Measurements from ENCODE around the gene LOXL4.

Gene LOXL4

DNA sequence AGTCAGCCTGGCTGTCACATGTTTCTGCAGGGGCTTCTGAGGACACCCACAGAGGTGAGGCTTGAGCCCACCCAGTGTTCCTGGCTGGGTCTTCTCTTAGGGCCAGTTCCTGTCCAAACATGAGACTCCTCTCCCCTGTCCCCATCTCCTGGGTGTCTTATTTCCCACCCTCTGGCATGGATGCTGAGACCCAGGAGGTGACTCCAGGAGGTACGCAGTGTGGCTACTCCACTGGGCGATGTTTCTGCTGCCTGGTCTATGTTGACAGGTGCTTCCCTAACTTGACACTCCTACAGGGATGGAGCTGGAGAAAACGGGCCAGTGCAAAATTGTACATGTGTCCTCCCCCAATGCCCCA lies 26.3 kb upstream of the LOXL4 start:
- no peak for DNase-seq (ENCODE audit: low read depth)

DNA sequence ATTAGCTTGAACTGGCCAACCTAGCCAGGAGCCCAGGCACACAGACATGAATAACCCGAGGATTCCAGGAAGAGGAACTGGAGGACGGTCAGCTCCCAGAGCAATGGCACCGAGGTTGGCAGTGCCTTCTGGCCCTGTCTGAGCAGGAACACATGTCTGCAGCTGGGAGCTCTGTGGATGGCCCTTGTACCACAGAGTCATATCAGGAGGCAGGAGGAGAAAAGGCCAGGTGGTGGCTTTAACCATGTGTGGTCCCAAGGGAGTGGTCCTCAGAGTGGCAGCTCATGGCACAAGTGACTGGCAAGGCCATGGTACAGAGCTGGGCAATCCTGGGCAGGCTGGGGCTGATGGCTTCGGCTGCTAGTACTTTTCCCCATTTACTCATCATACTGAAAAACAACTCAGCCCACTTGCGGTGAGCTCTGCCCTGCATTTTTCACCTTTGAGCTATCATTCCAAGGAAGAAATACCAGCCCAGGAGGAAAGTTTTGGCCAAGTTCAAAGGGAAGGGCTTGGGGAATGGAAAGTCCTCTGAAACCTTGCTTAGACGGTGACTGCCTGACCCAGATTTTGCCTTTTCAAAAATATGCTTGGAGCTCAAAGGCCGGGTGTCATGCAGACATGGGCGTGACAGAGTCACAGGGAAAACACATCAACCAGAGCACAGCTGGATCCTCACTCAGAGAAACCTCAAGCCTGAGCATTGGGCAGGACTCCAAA lies 25.7 kb upstream of the LOXL4 start:
- DNase-seq (ENCODE audit: low read depth) = no peak

DNA sequence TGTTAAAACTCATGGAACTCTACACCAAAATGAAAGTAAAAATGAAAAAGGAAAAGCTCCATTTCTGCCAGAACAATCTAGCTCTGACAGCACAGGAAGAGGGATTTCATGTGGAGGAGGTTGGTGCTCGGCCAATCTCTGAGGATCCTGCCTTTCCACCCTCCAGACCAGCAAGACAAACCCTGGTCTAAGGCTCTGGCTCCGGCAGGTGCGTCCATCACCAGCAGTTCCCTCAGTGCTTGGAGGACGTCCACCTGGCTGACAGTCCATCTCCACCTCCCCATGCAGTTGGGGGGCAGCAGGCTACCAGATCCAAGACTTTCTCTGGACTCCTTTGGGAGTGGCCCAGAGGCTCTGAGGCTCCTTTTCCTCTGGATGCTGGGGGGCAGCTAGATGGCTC lies 25.0 kb upstream of the LOXL4 start:
- no peak for DNase-seq (ENCODE audit: low read depth)

DNA sequence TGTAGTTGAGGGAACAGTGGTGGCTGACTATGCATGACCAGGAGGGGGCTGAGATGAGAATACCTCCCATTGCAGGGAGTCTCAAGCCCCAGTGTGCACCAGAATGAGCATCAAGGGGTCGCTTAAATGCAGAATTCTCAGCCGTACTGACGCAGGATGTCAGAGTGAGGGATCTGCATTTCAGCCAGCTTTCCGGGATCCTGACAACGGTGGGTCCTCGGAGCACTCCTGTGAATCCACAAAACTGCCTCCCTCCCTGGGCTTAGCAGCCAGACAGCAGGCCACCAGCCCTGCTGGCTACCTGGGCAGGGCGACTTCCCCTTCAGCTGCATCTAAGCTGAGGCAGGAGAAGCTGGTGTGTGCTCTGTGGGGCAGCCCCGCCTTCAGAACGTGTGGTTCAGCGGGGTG lies 21.8 kb upstream of the LOXL4 start:
- no peak for DNase-seq (ENCODE audit: low read depth)

DNA sequence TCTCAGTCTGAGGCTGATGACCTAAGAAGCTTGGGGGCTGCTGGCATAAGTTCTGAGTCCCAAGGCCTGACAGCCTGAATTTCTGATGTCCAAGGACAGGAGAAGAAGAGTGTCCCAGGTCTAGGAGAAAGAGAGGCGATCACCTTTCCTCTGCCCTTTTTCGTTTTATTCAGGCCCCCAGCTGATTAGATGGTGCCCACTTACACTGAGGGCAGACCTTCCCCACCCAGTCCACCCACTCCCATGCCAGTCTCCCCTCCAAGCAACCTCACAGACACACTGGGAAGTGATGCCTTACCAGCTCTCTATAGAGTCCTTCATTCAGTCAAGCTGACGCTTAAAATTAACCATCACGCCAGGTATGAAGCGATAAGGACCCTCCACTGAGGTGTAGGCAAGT lies 19.3 kb upstream of the LOXL4 start:
- no peak for DNase-seq (ENCODE audit: low read depth)

DNA sequence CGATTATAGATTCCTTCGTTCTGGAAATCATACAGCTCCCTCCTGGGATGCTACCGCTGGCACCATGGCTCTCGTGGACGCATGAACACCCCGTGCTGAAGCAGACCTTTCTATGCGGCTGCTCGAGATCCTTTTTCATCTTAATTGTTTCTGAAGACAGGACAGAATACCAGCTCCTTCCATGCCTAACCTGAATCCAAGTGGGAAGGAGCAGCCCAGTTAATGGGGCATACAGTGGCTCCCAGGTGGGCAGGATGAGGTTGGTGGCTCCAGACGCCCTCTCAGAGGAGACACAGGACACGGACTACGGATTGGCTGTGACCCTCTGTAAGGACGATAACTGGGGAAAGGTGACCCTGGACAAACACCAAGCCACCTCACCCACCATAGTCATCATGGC lies 18.4 kb upstream of the LOXL4 start:
- no peak for DNase-seq (ENCODE audit: low read depth)

DNA sequence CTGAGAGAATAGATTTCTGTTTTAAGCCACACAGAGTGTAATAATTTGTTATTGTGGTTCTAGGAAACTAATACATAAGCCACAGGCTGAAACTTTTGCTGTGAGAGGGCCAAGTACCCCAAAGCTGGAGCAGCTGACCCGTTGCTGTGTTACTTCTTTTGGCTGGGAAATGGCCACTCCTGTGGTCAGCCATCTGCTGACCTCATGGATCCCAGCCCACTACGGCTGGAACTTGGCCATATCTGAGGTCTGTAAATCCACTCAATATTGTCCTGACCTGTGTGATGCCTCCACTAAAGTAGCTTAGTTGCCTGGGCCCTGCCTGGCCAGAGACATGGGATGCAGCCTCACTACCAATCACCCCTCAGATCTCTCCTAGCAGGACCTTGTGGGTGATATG lies 17.4 kb upstream of the LOXL4 start:
- no peak for DNase-seq (ENCODE audit: low read depth)

DNA sequence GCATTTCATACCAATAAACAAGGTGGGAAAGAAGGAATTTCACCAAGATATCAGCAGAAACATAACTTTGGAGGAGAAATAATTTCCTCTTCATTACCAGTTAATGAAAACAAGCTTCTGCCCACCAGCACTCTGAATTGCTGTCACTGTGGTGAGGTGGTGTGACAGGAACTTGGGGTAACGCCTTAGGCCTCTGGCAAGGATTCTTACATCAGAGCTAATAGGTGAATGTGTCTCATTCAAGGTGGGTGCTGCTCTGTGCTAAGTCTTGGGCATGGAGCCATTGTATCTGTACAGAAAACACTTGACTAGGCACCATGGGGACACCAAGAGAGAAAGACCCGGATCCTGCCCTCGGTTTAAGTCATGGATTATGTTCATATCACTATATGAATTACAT lies 8.3 kb upstream of the LOXL4 start:
- no peak for DNase-seq (ENCODE audit: low read depth)

DNA sequence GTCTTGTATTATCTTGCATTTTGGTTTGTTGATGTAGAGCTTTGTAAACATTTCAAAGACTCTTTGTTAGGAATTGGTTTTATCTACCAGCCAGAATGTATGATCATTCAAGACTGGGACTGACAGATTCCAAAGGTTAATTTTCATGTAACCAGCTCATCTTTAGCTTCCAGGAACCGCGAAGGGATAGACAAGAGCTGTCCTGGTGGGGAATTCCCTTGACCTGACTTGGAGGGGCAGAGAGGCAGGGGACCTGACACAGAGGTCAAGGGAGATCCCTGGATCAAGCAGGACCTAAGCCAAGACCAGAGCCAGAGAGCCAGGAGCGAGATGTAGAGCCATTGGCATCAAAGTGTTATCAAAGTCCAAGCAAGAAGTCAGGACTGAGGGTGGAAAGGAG lies 6.6 kb upstream of the LOXL4 start:
- DNase-seq (ENCODE audit: low read depth) = no peak

DNA sequence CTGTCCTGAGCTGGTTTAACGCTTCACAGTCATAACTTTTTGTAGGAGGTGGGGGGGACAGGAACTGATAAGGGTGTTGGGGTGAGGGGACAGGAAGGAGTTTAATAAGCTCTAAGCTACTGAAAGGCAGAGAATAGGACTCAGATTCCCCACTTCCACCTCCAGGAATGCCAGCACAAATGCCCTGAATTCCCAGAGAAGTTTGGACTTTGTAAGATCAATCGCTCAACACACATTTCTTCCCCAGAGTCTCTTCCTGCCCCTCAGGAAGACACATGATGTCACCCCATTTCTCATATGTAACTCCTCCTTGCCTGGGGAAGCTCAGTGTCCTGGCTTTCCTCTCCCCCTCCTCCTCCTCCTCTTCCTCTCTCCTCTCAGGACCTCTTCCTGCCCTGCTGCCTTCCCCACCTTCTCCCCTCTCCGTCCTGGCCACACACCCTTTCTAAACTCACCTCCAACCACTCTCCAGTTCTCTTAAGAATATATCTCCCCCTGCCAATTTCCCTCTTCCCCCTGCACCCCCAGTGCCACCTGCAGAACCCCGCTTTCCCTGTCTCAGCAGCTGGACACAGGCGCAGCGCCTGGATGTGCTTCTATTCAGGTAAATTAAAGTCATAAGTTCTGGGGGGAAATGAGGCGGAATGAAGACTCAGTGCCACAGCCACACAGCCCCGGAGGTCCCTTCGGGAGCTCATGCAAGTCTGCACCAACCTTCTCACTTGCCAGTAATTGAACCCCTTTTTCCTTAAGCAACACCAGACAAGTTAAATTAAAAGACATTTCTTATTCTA lies 5.3 kb upstream of the LOXL4 start:
- no peak for DNase-seq (ENCODE audit: low read depth)

DNA sequence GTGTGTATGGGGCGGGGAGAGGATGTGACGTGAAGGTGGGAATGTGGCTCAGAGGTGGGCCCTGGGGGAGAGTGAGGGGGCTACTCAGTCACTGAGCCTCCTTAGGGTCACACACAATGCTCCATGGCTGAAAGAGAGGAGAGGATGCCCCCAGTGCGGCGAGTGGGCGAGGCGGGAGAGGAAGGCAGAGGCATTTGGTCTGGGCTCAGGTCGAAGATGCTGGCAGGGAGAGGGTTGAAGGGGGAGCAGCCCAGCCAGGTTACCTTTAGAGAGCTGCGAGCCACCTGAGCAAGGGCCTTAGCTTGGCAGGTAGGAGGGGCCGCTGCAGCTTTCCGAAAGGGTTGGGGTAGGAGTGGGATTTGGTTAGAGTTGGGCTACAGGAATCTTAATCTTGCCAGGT lies 4.7 kb upstream of the LOXL4 start:
- DNase-seq (ENCODE audit: low read depth) = no peak

DNA sequence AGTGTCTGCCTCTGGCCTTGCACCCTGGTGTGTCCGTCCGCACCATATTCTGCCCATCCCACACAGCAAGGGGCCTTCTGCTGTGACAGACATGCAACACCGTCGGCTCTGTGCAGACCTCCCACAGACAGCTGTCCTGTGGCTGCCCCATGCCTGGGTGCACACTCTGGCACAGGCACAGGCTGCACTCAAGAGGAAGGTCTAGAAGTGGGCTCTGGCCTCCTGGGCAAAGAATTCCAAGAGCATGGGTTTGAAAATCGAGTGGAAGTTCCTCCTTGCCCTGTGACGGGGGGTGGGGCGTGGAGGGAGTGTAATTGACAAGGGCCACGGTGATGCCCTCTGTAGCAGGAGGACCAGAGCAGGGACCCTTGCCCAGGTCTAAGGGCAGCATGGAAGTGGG lies 4.3 kb upstream of the LOXL4 start:
- no peak for DNase-seq (ENCODE audit: low read depth)

DNA sequence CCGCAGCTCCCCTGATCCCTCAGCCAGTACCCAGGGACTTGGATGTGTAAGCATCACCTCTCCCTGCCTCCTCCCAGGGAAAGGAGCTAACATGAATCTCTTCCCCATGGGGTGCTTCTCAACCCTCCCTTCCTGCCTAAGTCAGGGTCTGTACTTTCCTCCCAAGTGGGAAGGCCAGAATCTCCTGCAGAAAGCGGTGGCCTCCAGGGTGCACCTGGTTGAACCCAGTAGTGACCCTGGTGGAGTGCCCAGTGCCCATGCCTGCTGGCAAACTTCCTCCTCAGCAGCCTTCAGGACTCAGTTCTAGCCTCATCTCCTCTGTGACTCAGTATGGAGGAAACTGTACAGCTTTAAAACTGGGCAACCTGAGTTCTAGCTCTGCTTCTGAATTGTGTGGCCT lies 2.8 kb upstream of the LOXL4 start:
- DNase-seq (ENCODE audit: low read depth) = no peak

DNA sequence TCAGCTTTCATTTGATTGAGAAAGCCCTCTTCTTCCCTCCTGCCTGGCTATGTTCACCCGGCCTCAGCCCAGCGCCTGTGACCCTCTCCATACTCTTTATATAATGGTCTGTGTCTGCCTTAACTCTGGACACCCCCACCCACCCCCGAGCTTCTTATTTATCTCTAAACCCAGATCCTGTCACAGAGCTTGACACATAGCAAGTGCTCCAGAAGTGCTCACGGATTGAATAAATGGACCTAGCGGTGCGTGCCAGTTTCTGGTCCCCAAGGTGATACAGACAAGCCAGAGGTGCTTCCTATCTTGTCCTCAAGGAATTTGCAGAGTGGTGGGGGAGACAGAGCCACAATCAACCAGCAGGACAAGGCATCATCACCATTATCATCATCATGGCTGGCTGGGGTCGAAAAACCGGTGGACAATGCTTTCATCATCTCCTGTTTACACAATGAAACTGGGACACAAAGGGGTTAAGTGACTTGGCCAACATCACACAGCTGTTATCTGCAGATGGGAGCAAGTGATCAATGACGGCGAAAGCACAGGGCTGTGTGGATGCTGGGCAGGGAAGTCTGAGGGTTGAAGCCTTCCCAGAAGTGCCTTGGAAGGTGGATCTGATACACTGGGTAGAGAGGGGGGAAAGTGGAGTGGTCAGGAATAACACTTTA lies 2.2 kb upstream of the LOXL4 start:
- DNase-seq (ENCODE audit: low read depth) = no peak

DNA sequence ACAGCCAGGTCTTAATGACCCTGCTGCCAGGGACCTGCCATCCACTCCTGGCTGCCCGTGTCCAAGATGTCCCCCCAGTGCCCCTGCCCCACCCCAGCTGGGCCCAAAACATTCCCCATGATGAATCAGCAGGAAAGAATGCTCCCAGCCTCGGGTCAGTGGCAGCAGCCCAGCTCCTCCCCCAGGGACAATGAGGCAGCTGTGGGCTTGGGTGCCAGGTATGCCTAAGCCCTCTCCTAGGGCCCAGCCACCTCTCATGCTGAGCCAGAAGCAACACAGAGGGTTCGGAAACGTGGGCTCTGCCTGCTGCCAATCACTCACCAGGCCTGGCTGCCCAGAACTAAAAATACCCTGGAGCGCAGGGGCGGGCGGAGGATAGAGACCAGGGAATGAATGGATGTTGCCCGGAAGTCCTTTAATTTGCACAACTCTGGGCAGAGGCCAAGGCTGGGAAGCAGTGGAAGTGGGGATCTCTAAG lies 1.5 kb upstream of the LOXL4 start:
- DNase-seq (ENCODE audit: low read depth) = peak; percentile 70

DNA sequence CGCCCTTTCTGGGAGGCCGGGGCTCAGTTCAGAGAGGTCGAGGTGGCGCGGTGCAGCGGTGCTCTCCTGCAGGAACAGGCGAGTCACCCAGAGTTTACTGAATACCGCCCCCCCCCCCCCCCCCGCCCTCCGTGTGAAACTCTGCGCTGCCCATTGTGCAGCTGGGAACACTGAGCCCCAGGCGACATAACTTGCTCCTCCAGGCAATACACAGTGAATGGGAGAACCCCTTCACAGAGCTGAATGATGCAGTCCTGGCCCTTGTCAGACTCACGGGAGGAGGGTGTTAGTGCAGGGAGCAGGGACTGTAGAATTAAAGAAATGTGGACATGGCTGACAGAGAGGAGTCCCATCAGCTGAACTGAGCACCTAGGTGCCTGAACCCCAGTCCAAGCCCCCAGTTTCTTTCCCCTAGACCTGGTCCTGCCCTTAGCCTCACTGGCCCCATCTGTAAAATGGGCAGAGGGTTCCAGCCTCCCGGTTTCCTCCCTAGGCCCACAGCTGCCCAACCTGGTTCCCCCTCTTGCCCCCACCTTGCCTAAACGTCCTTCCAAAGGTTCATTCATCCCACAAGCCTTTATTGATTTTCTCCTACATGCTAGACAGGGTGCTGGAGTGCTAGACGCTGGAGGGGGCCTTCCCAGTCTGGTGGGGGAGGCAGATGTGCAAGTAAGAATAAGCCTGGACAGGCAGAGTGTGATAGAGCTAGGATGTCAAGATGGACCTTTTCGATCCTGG lies 869 bp upstream of the LOXL4 start:
- no peak for DNase-seq (ENCODE audit: low read depth)

DNA sequence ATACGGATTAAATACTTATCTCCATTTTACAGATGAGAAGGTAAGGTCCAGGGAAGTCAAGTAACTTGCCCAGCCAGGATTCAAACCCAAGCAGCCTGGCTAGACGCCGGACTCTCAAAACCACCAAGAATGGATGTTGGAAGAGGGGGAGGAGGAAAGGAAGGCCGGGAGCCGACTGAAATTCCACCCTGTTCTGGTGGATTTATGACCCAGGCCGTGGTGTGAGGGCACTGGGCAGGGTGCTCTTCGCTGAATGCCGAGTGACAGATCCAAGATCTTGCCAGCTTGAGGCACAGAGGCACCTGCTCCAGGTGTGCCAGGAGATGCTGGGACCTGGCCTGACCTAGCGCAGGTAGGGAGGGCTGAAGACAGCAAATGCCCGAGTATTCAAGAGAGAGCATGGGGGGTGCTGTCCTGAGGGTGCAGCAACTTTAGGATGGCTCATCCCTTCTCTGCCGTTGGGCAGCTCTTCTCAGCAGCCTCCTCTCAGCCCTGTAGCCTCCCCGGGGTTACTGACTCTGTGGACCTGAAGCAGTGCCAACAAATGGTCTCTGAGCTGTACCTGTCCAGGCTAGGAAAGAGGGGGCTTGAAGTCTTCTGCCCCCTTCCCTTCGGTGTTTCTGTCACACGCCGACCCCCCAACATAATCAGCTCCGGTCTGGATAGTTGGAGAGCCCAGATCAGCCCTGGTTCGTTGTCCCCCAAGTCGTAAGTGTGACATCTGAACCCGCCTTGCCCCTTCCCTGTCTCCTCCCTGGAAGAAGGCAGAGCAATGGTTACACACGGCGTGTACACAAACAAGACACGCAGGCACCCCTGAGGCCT lies 713 bp downstream of the LOXL4 start:
- no peak for DNase-seq (ENCODE audit: low read depth)

DNA sequence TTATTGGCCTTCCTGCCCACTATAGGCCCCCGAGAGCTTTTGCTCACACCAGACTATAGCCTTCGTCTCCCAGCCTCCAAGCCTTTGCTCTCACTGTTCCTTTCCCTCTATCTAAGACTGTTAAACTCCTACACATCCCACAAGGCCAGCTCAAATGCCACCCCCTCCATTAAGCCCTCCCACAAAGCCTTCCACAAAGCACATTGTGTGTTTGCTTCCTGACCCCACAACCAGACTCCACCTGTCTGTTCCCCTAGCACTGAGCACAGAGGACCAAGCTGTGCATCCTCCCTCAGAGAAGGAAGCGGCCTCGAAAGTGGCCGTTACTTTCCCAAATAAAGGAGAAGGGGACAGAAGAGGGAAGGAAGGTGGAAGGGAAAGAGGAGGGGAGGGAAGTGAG lies 1.3 kb downstream of the LOXL4 start:
- DNase-seq (ENCODE audit: low read depth) = no peak

DNA sequence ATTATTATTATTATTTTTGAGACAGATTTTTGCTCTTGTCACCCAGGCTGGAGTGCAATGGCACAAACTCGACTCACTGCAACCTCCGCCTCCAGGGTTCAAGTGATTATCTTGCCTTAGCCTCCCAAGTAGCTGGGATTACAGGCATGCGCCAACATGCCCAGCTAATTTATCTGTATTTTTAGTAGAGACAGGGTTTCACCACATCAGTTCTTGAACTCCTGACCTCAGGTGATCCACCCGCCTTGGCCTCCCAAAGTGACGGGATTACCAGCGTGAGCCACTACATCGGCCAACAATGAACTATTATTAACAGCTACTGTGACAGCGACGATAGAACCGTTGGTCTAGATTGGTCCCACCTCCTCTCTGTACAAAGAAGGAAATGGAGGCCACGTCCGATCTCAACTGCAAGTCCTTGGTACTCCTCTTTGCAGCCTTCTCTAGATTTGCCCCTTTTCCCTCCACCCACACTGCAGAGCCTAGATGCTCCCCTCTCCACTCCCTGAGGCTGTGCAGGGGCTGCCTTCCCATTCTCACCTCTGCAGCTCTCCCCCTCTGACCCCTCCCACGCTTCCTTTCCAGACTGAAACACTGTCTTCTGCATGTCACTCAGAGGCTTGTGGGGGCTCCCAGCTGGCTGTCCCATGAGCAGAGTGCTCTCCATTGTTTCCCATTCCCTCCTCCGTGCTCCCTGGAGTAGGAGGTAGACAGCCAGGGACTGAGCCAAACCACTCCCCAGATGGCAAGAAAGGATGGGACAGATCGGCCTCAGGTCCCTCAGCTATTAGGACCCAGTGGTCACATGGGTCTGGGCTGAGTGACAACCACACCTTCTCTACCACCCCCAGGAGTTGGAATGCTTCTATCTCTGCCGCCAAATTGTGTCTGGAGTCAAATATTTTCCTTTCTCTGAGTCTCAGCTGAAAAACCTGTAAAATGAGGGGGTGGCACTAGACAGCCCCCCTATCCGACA lies 2.3 kb downstream of the LOXL4 start:
- DNase-seq (ENCODE audit: low read depth) = no peak

DNA sequence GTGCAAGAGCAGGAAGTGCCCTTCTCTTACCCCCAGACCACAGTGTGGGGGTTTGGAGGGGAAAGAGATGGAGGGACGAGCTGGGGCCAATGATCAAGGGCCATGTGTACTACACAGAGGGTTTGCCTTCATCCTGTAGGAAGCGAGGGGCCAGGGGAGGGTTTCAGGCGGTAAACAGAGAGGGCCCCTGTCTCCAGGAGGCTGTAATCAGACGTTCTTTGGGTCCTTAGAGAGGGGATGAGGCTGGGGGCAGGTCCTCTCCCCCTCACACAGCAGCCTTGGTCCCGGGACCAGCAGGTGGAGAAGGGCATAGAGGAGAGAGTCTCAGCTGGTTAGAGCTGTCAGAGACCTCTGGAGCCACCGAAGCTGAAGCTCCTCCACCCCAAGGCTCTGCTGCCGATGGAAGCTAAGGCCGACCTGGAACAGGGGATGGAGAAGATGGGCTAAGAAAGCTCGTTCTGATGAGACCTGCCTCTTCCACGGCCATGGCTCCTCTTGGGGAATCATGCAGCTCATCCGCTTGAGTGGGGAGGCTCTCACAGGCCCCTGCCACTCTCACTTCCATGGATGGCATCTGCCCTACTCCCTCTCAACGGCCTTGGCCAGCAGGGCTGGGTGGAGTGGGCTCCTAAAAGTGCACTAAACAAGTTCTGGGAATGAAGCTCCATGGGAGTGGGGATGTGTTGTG lies 3.5 kb downstream of the LOXL4 start:
- no peak for DNase-seq (ENCODE audit: low read depth)
